ENCODE results near the gene PAK5. TPM values are rescaled to one million over a fixed set of nuclear protein-coding genes. Genes with fewer than 3 reads are reported as not detected.
"Not testable (repeated sequence)": the region's sequence is repeated elsewhere in the genome, so short reads cannot be mapped to it uniquely, and the experiment has no call there.

The PAK5 gene
- total and polyA plus RNA-seq, 2 experiments from 2014 or later = 0.57 to 1.1 TPM

- not testable (repeated sequence) for H3K4me1 ChIP-seq (ENCODE audit: insufficient read depth); H3K9me2 ChIP-seq (ENCODE audit: insufficient read depth); DNase-seq (ENCODE audit: low spot score); H3K27me3 Mint-ChIP-seq (ENCODE audit: insufficient read depth, low read depth, poor library complexity); H3K79me2 ChIP-seq (replicated peaks; ENCODE audit: insufficient read depth); H3K4me3 ChIP-seq; H3K36me3 ChIP-seq (ENCODE audit: insufficient read depth); H3K4me3 Mint-ChIP-seq; H3K4me1 Mint-ChIP-seq; H3K27ac Mint-ChIP-seq; H3K27ac ChIP-seq (ENCODE audit: low read depth); H3K9me3 Mint-ChIP-seq; H3K4me2 ChIP-seq; ATAC-seq; H3K36me3 Mint-ChIP-seq (ENCODE audit: low read depth); H2AFZ ChIP-seq; H4K20me1 ChIP-seq (replicated peaks; ENCODE audit: insufficient read depth); H3K27me3 ChIP-seq (ENCODE audit: insufficient read depth); H3F3A ChIP-seq (replicated peaks; ENCODE audit: low read depth)
Measured at GRCh38 chr20:9641499-9642000, 197.3 kb downstream of the PAK5 start.

- DNase-seq (ENCODE audit: low spot score) (no peak), ATAC-seq (no peak)
- Histone ChIP-seq H3K27me3 (ENCODE audit: insufficient read depth) (no peaks in the 10 kb centered on the region), H3F3A (replicated peaks; ENCODE audit: low read depth) (no peaks in the 10 kb centered on the region), H3K4me3 (no peak overlapping the region), H3K9me2 (ENCODE audit: insufficient read depth) (no peaks in the 10 kb centered on the region), H3K4me1 (ENCODE audit: insufficient read depth) (no peaks in the 10 kb centered on the region), H3K4me2 (no peak overlapping the region), H4K20me1 (replicated peaks; ENCODE audit: insufficient read depth) (no peaks in the 10 kb centered on the region), H2AFZ (no peak overlapping the region), H3K79me2 (replicated peaks; ENCODE audit: insufficient read depth) (no peaks in the 10 kb centered on the region), H3K27ac (ENCODE audit: low read depth) (no peak overlapping the region), H3K36me3 (ENCODE audit: insufficient read depth) (no peaks in the 10 kb centered on the region)
- no peak overlapping the region for H3K4me3 Mint-ChIP-seq
- H3K9me3 Mint-ChIP-seq = peaks cover 6% of the 10 kb centered on the region; the same call in 2 of the 3 replicates
- peaks cover 5% of the 10 kb centered on the region for H3K36me3 Mint-ChIP-seq (ENCODE audit: low read depth)
- H3K27me3 Mint-ChIP-seq (ENCODE audit: insufficient read depth, low read depth, poor library complexity) = no peaks in the 10 kb centered on the region
- H3K27ac Mint-ChIP-seq = no peak overlapping the region
- H3K4me1 Mint-ChIP-seq = no peaks in the 10 kb centered on the region
- no peak for TF ChIP-seq JUNB (IDR thresholded peaks at IDR 0.05; ENCODE audit: unreplicated experiment)
- no peak for TF ChIP-seq ZNF114 (CRISPR knock-in tag; IDR thresholded peaks at IDR 0.05)
- TF ChIP-seq EZH2 (IDR thresholded peaks at IDR 0.05; ENCODE audit: low read depth, unreplicated experiment) = no peak
- TF ChIP-seq POLR2AphosphoS5 (IDR thresholded peaks at IDR 0.05; ENCODE audit: low read depth) = no peak
- no peak for TF ChIP-seq ETS1 (IDR thresholded peaks at IDR 0.05)
- no peak for TF ChIP-seq STAT1 (IDR thresholded peaks at IDR 0.05; ENCODE audit: unreplicated experiment)
- TF ChIP-seq CTCF (conservative IDR thresholded peaks at IDR 0.05; ENCODE audit: low read depth in 2 of 2) = no peak
- TF ChIP-seq NANOG (IDR thresholded peaks at IDR 0.05; ENCODE audit: borderline replicate concordance) = no peak
- TF ChIP-seq ZNF331 (CRISPR knock-in tag; IDR thresholded peaks at IDR 0.05; ENCODE audit: low read depth) = no peak
- no peak for TF ChIP-seq EZH2phosphoT487 (IDR thresholded peaks at IDR 0.05; ENCODE audit: unreplicated experiment)
- TF ChIP-seq CREB1 (CRISPR knock-in tag; IDR thresholded peaks at IDR 0.05; ENCODE audit: low read depth) = no peak
- no peak for TF ChIP-seq ZNF462 (CRISPR knock-in tag; IDR thresholded peaks at IDR 0.05)
Measured at GRCh38 chr20:9637889-9638288, 201.0 kb downstream of the PAK5 start.
